Aorta (tissue), 5 donors: ENCODE results near the gene IL19. TPM values are rescaled to one million over a fixed set of nuclear protein-coding genes. Genes with fewer than 3 reads are reported as not detected.
"Not testable (repeated sequence)": the region's sequence is repeated elsewhere in the genome, so short reads cannot be mapped to it uniquely, and the experiment has no call there.

Experiments used
- ATAC-seq: fragments of 200-7000 bp; cut with Tn5 transposase; one replicate; pipeline ENCODE4 v1.9.1; 2022; ENCODE audit warnings: moderate library complexity; ENCODE audit not compliant: low FRiP score
- DNase-seq, 2 donors: peaks; one replicate each; pipeline ENCODE4 v3.0.0-alpha.2; 2020
- H3K27ac ChIP-seq, 2 donors: one replicate each; pipeline ENCODE4 v1.5.1; 2013; ENCODE audit warnings: low read length in 2 of 2, mild to moderate bottlenecking in 2 of 2, moderate library complexity in 2 of 2, control low read depth in 1 of 2, inconsistent platforms in 1 of 2, low read depth in 1 of 2
- H3K27me3 ChIP-seq, 2 donors: one replicate each; pipeline ENCODE4 v1.6.1; 2013; ENCODE audit warnings: control low read depth in 1 of 2, low read length in 1 of 2, mild to moderate bottlenecking in 1 of 2, moderate library complexity in 1 of 2; ENCODE audit not compliant: insufficient read depth in 2 of 2, control insufficient read depth in 1 of 2
- H3K36me3 ChIP-seq, 2 donors: one replicate each; pipeline ENCODE4 v1.6.1; 2013; ENCODE audit warnings: control low read depth in 1 of 2, low read length in 1 of 2, mild to moderate bottlenecking in 1 of 2; ENCODE audit not compliant: insufficient read depth in 2 of 2, control insufficient read depth in 1 of 2
- H3K4me1 ChIP-seq, 2 donors: one replicate each; pipeline ENCODE4 v1.6.1; 2013; ENCODE audit warnings: low read length in 2 of 2, control low read depth in 1 of 2, mild to moderate bottlenecking in 1 of 2, moderate library complexity in 1 of 2; ENCODE audit not compliant: insufficient read depth in 2 of 2, control insufficient read depth in 1 of 2
- H3K4me3 ChIP-seq, 2 donors: one replicate each; pipeline ENCODE4 v1.5.1; 2013; ENCODE audit warnings: low read length in 2 of 2, control low read depth in 1 of 2, mild to moderate bottlenecking in 1 of 2
- H3K9me3 ChIP-seq: one replicate; pipeline ENCODE4 v1.6.1; 2013; ENCODE audit warnings: mild to moderate bottlenecking, low read length; ENCODE audit not compliant: control insufficient read depth
- WGBS, 2 donors: extraction: QIAGEN DNeasy Blood & Tissue Kit; methylation state at CpG; one replicate each; pipeline ENCODE4 v1.1.7; 2013; 5-methylcytosine and 5-hydroxymethylcytosine counted together
- intact Hi-C, 2 donors: fragments of 100-400 bp; cut with DNase I; formaldehyde crosslinking; loops; one replicate each; pipeline versions ENCODE4 v1.14.2 to v1.15.0; 2022
- polyA plus RNA-seq, 2 donors: library from polyadenylated mRNA; stranded (reverse); fragments of 200-250 nt; gene quantifications; one replicate each; pipeline ENCODE4 v1.2.3, GENCODE V29; 2013
- total RNA-seq, 2 donors: library from RNA; stranded (reverse); fragmentation: NEBNext Ultra II Directional; extraction: Animal tissue kit (Norgen Biotek cat#: 25700); gene quantifications; one replicate each; pipeline ENCODE4 v1.2.1, GENCODE V29; 2021
- donor health status: healthy with polysubstance abuse.
- donor health status: Bipolar disorder and iron deficiency.
- donor health status: DM: no; HTN: no; CAD: no.
- donor health status: DM: no; HTN: no; CAD: no.
- donor health status: DM: yes; HTN: yes; CAD: no.

The IL19 gene
- total and polyA plus RNA-seq, 4 donors, result not detected

GRCh38 chr1:206847337-206847834 lies 76.8 kb downstream of the IL19 start:
- H3K4me1 ChIP-seq, result no peaks in the 10 kb centered on the region
- no peak overlapping the region for H3K4me3 ChIP-seq
- ATAC-seq, result no peak
- H3K27me3 ChIP-seq, result no peaks in the 10 kb centered on the region
- H3K36me3 ChIP-seq, result no peaks in the 10 kb centered on the region
- no peaks in the 10 kb centered on the region for H3K9me3 ChIP-seq
- WGBS, 2 donors, result 94 to 95% methylated on average over 3 of the region's 3 CpGs
- no peak overlapping the region for H3K27ac ChIP-seq
- DNase-seq, result no peak
- intact Hi-C loops, result no loop called here

- no peaks in the 10 kb centered on the region for H3K27me3 ChIP-seq
- no peaks in the 10 kb centered on the region for H3K36me3 ChIP-seq
- 68 to 82% methylated on average over 1 of the region's 1 CpG for WGBS, 2 donors
- no peak for ATAC-seq
- H3K4me3 ChIP-seq, result no peak overlapping the region
- no peaks in the 10 kb centered on the region for H3K9me3 ChIP-seq
- intact Hi-C loops, result no loop called here
- no peak overlapping the region for H3K27ac ChIP-seq
- H3K4me1 ChIP-seq, result no peaks in the 10 kb centered on the region
- no peak for DNase-seq
These were observed 77.4 kb downstream of the IL19 start for GRCh38 chr1:206847946-206848345.

- ATAC-seq (no peak), DNase-seq (no peak)
- H3K4me3 ChIP-seq, result no peak overlapping the region
- intact Hi-C loops, result no loop called here
- H3K4me1 ChIP-seq, result no peaks in the 10 kb centered on the region
- no peaks in the 10 kb centered on the region for H3K9me3 ChIP-seq
- no peaks in the 10 kb centered on the region for H3K27me3 ChIP-seq
- H3K36me3 ChIP-seq, result no peaks in the 10 kb centered on the region
- no peak overlapping the region for H3K27ac ChIP-seq
- WGBS, 2 donors, result 81 to 86% methylated on average over 2 of the region's 2 CpGs
These were observed 79.8 kb downstream of the IL19 start for GRCh38 chr1:206850401-206850800.

- Histone ChIP-seq H3K4me1 (no peaks in the 10 kb centered on the region), H3K9me3 (no peaks in the 10 kb centered on the region), H3K4me3 (no peak overlapping the region), H3K27me3 (no peaks in the 10 kb centered on the region), H3K36me3 (no peaks in the 10 kb centered on the region), H3K27ac (no peak overlapping the region)
- ATAC-seq (no peak), DNase-seq (no peak)
- intact Hi-C loops, result no loop called here
- 70 to 73% methylated on average over 5 of the region's 5 CpGs for WGBS, 2 donors
These were observed 80.9 kb downstream of the IL19 start for GRCh38 chr1:206851341-206852010.

GRCh38 chr1:206852662-206853061 lies 82.1 kb downstream of the IL19 start:
- DNase-seq, H3K4me3 ChIP-seq, H3K36me3 ChIP-seq, H3K9me3 ChIP-seq, H3K27me3 ChIP-seq, ATAC-seq, H3K4me1 ChIP-seq, intact Hi-C loops, H3K27ac ChIP-seq: not testable (repeated sequence)
- WGBS, 2 donors, result 94 to 96% methylated on average over 2 of the region's 2 CpGs

GRCh38 chr1:206853696-206854095 lies 83.1 kb downstream of the IL19 start:
- H3K27ac ChIP-seq, H3K9me3 ChIP-seq, H3K36me3 ChIP-seq, H3K4me1 ChIP-seq, H3K27me3 ChIP-seq, intact Hi-C loops, DNase-seq, ATAC-seq, H3K4me3 ChIP-seq: not testable (repeated sequence)

- DNase-seq (no peak), ATAC-seq (no peak)
- 69 to 71% methylated on average over 3 of the region's 3 CpGs for WGBS, 2 donors
- Histone ChIP-seq H3K36me3 (no peaks in the 10 kb centered on the region), H3K27me3 (no peaks in the 10 kb centered on the region), H3K9me3 (no peaks in the 10 kb centered on the region), H3K4me1 (no peaks in the 10 kb centered on the region), H3K27ac (no peak overlapping the region), H3K4me3 (no peak overlapping the region)
- intact Hi-C loops, result no loop called here
These were observed 84.0 kb downstream of the IL19 start for GRCh38 chr1:206854401-206855129.

- H3K36me3 ChIP-seq, result no peaks in the 10 kb centered on the region
- peaks cover 0 to 2% of the 10 kb centered on the region in 2 donors for H3K27me3 ChIP-seq
- DNase-seq, result no peak
- no peak overlapping the region for H3K27ac ChIP-seq
- no peaks in the 10 kb centered on the region for H3K9me3 ChIP-seq
- intact Hi-C loops, result no loop called here
- ATAC-seq, result no peak
- H3K4me1 ChIP-seq, result no peaks in the 10 kb centered on the region
- WGBS, 2 donors, result 71 to 83% methylated on average over 2 of the region's 2 CpGs
- H3K4me3 ChIP-seq, result no peak overlapping the region
These were observed 85.3 kb downstream of the IL19 start for GRCh38 chr1:206855859-206856258.
